Keratinocyte (primary cell): Measurements from ENCODE around the gene CD8A. TPM values are rescaled to one million over a fixed set of nuclear protein-coding genes. Genes with fewer than 3 reads are reported as not detected.

Experiments used
- DNase-seq: peaks from one replicate; pipeline ENCODE4 v3.0.0-alpha.2; 2011; ENCODE audit warnings: low read depth, missing footprints, low spot score
- FAIRE-seq: peaks from 2 replicates; lab custom pipeline; 2011; peaks lifted over from hg19 to GRCh38; lab: Jason Lieb, UNC
- H2AFZ ChIP-seq: 2 replicates; pipeline ENCODE4 v1.6.0; 2012; ENCODE audit warnings: low read length, control low read depth, inconsistent platforms; ENCODE audit not compliant: control insufficient read depth
- H3K27ac ChIP-seq: 2 replicates; pipeline ENCODE4 v1.5.1; 2011; ENCODE audit warnings: low read length; ENCODE audit not compliant: control insufficient read depth, insufficient read depth
- H3K27me3 ChIP-seq: 3 replicates; pipeline ENCODE4 v1.6.0; 2011; ENCODE audit warnings: low read length; ENCODE audit not compliant: control insufficient read depth, insufficient read depth; ENCODE audit errors: extremely low read depth
- H3K36me3 ChIP-seq, 2 experiments: 2 replicates in 1 of 2; 3 replicates in 1 of 2; pipeline ENCODE4 v1.5.1; 2011; ENCODE audit warnings: low read length in 2 of 2, mild to moderate bottlenecking in 1 of 2; ENCODE audit not compliant: control insufficient read depth in 2 of 2, insufficient read depth in 2 of 2; ENCODE audit errors: extremely low read depth in 1 of 2
- H3K4me1 ChIP-seq: 3 replicates; pipeline ENCODE4 v1.5.1; 2011; ENCODE audit warnings: low read length; ENCODE audit not compliant: control insufficient read depth, insufficient read depth; ENCODE audit errors: extremely low read depth
- H3K4me2 ChIP-seq: 3 replicates; pipeline ENCODE4 v1.6.0; 2011; ENCODE audit warnings: low read depth, low read length; ENCODE audit not compliant: control insufficient read depth, insufficient read depth; ENCODE audit errors: extremely low read depth
- H3K4me3 ChIP-seq, 3 experiments: fragments of 200-600 bp in 1 of 3; sonication (generic) in 1 of 3; 2 replicates in 2 of 3; 3 replicates in 1 of 3; pipeline ENCODE4 v1.5.1; 2011 to 2016; ENCODE audit warnings: low read length in 3 of 3, mild to moderate bottlenecking in 3 of 3, control low read depth in 2 of 3, inconsistent platforms in 1 of 3, low read depth in 1 of 3, mixed read lengths in 1 of 3, mixed run types in 1 of 3, moderate library complexity in 1 of 3; ENCODE audit not compliant: control insufficient read depth in 2 of 3, insufficient read depth in 2 of 3; ENCODE audit errors: extremely low read depth in 1 of 3
- H3K79me2 ChIP-seq: 2 replicates; pipeline ENCODE4 v1.6.0; 2012; ENCODE audit warnings: low read length; ENCODE audit not compliant: control insufficient read depth, insufficient read depth
- H3K9ac ChIP-seq: 3 replicates; pipeline ENCODE4 v1.6.0; 2011; ENCODE audit warnings: low read length; ENCODE audit not compliant: control insufficient read depth, insufficient read depth; ENCODE audit errors: extremely low read depth
- H3K9me1 ChIP-seq: 3 replicates; pipeline ENCODE4 v1.6.0; 2011; ENCODE audit warnings: low read length; ENCODE audit not compliant: control insufficient read depth, insufficient read depth; ENCODE audit errors: extremely low read depth
- H3K9me3 ChIP-seq: 2 replicates; pipeline ENCODE4 v1.5.1; 2012; ENCODE audit warnings: low read depth, low read length; ENCODE audit not compliant: control insufficient read depth
- H4K20me1 ChIP-seq: 3 replicates; pipeline ENCODE4 v1.6.0; 2011; ENCODE audit warnings: low read length; ENCODE audit not compliant: control insufficient read depth, insufficient read depth; ENCODE audit errors: extremely low read depth
- EZH2 ChIP-seq: IDR thresholded peaks from one replicate; pipeline ENCODE4 v1.6.1; 2012; ENCODE audit warnings: inconsistent platforms, mild to moderate bottlenecking, low read length, moderate library complexity
- dilution Hi-C: fragments of 300-500 bp; cut with MboI; formaldehyde crosslinking; loops from one replicate; pipeline ENCODE4 v1.7.0; 2020; ENCODE audit warnings: low sequenced_read_pairs; ENCODE audit not compliant: extremely low pct_ligation_motif_present
- polyA plus RNA-seq, 5 experiments: library from polyadenylated mRNA; depleted of rRNA in 3 of 5; stranded (reverse) in 3 of 5; stranded (forward) in 1 of 5; unstranded in 1 of 5; fragments of >200 nt; gene quantifications; 1 replicate in 1 of 5; 2 replicates in 3 of 5; 3 replicates in 1 of 5; pipeline versions ENCODE4 v1.2.1 to v1.2.3, GENCODE V29; 2011 to 2012; ENCODE audit warnings: missing spikeins in 2 of 5, low read depth in 1 of 5, low replicate concordance in 1 of 5
- TF ChIP-seq, protein P1 (sequence below), 3 experiments: IDR thresholded peaks in 1 of 3; conservative IDR thresholded peaks in 1 of 3; optimal IDR thresholded peaks in 1 of 3; 2 replicates in 2 of 3; 3 replicates in 1 of 3; pipeline versions ENCODE3 to v1.5.1; 2011; ENCODE audit warnings: low read length in 3 of 3, mild to moderate bottlenecking in 3 of 3, moderate library complexity in 2 of 3, control low read depth in 1 of 3, inconsistent platforms in 1 of 3; ENCODE audit not compliant: insufficient read depth in 2 of 3; ENCODE audit errors: extremely low read depth in 1 of 3

Gene CD8A
- polyA plus RNA-seq, 1 donor (not counting 4 experiments of a cell fraction or from before 2014, with no cell fraction given): 0.10 TPM

DNA sequence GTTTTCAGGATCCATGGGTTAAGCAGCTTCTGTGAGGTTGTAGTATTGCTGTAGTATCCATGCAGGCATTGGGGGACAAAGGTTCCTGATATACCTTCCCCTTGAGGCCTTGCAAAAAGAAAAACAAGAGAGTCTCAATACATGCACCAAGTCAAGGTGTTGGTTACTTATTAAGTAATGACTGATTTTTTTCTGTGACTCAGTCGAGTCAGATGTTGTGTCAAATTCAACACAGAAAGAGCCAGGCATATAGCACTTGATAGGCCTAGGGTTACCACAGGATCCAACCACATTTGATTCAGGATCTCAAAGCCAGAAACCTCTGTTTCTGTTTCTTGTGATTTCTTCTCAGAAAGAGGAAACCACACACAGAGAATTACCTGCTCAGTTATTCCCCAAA, 24.9 kb upstream of the CD8A start:
- FAIRE-seq (no peak), DNase-seq (no peak)
- no peak overlapping the region for H2AFZ ChIP-seq
- no peaks in the 10 kb centered on the region for H3K79me2 ChIP-seq
- TF ChIP-seq EZH2: no peak
- TF ChIP-seq, protein P1, sequence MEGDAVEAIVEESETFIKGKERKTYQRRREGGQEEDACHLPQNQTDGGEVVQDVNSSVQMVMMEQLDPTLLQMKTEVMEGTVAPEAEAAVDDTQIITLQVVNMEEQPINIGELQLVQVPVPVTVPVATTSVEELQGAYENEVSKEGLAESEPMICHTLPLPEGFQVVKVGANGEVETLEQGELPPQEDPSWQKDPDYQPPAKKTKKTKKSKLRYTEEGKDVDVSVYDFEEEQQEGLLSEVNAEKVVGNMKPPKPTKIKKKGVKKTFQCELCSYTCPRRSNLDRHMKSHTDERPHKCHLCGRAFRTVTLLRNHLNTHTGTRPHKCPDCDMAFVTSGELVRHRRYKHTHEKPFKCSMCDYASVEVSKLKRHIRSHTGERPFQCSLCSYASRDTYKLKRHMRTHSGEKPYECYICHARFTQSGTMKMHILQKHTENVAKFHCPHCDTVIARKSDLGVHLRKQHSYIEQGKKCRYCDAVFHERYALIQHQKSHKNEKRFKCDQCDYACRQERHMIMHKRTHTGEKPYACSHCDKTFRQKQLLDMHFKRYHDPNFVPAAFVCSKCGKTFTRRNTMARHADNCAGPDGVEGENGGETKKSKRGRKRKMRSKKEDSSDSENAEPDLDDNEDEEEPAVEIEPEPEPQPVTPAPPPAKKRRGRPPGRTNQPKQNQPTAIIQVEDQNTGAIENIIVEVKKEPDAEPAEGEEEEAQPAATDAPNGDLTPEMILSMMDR (optimal IDR thresholded peaks at IDR 0.05 in 1 of 3, IDR thresholded peaks at IDR 0.05 in 1 of 3, conservative IDR thresholded peaks at IDR 0.05 in 1 of 3; ENCODE audit: extremely low read depth in 1 of 3, insufficient read depth in 2 of 3, low read length in 3 of 3): no peak
- H3K9me1 ChIP-seq: no peaks in the 10 kb centered on the region
- H3K4me1 ChIP-seq: no peaks in the 10 kb centered on the region
- H3K27me3 ChIP-seq: no peaks in the 10 kb centered on the region
- H3K4me2 ChIP-seq: no peak overlapping the region
- H3K9ac ChIP-seq: no peak overlapping the region
- H4K20me1 ChIP-seq: no peaks in the 10 kb centered on the region
- H3K36me3 ChIP-seq: no peaks in the 10 kb centered on the region
- H3K9me3 ChIP-seq: no peaks in the 10 kb centered on the region
- dilution Hi-C loops: no loop called here
- no peak overlapping the region for H3K4me3 ChIP-seq
- H3K27ac ChIP-seq: no peak overlapping the region

- TF ChIP-seq, protein P1 (optimal IDR thresholded peaks at IDR 0.05 in 1 of 3, IDR thresholded peaks at IDR 0.05 in 1 of 3, conservative IDR thresholded peaks at IDR 0.05 in 1 of 3; ENCODE audit: extremely low read depth in 1 of 3, insufficient read depth in 2 of 3, low read length in 3 of 3): no peak
- TF ChIP-seq EZH2: peak; percentile 40
- DNase-seq: no peak
- H3K4me3 ChIP-seq: no peak overlapping the region
- no peaks in the 10 kb centered on the region for H3K9me1 ChIP-seq
- peaks cover 5% of the 10 kb centered on the region for H3K4me1 ChIP-seq
- H3K9ac ChIP-seq: no peak overlapping the region
- H3K9me3 ChIP-seq: no peaks in the 10 kb centered on the region
- no peaks in the 10 kb centered on the region for H4K20me1 ChIP-seq
- FAIRE-seq: no peak
- H2AFZ ChIP-seq: no peak overlapping the region
- H3K4me2 ChIP-seq: peak overlapping the region; percentile 17
- no peak overlapping the region for H3K27ac ChIP-seq
- dilution Hi-C loops: no loop called here
- H3K27me3 ChIP-seq: peaks cover 14% of the 10 kb centered on the region
- no peaks in the 10 kb centered on the region for H3K36me3 ChIP-seq
- no peaks in the 10 kb centered on the region for H3K79me2 ChIP-seq
Measured at GRCh38 chr2:86809481-86810121, 18.9 kb upstream of the CD8A start.
